Measurements from ENCODE around the gene PNRC2. TPM values are rescaled to one million over a fixed set of nuclear protein-coding genes. Genes with fewer than 3 reads are reported as not detected.

The PNRC2 gene
- polyA plus RNA-seq, 3 donors: 71.7 to 89.7 (median 71.7) TPM

GRCh38 chr1:23927097-23927496 lies 32.5 kb upstream of the PNRC2 start:
- no peak overlapping the region for H3K9ac ChIP-seq (ENCODE audit: insufficient read depth, low read length, poor library complexity, severe bottlenecking)
- H3K4me1 ChIP-seq (ENCODE audit: control insufficient read depth in 1 of 2, insufficient read depth in 2 of 2, low read length in 2 of 2): peaks cover 15 to 16% of the 10 kb centered on the region in 2 donors
- no peak overlapping the region for H3K4me3 ChIP-seq (replicated peaks in 1 of 3; ENCODE audit: low read depth in 2 of 3, low read length in 3 of 3)
- no peak overlapping the region for H3K4me3 Mint-ChIP-seq
- no peak overlapping the region for H3K4me2 ChIP-seq (replicated peaks; ENCODE audit: extremely low read depth, low read length, poor library complexity, severe bottlenecking)
- no peak overlapping the region for H3K27ac Mint-ChIP-seq
- H3K27me3 ChIP-seq (ENCODE audit: control insufficient read depth in 2 of 2, insufficient read depth in 2 of 2, low read length in 2 of 2): no peaks in the 10 kb centered on the region
- intact Hi-C loops (cut with micrococcal nuclease): no loop called here
- H3K9me3 ChIP-seq (replicated peaks in 1 of 2; ENCODE audit: control insufficient read depth in 1 of 2, insufficient read depth in 1 of 2, low read length in 2 of 2): no peaks in the 10 kb centered on the region
- no peaks in the 10 kb centered on the region for H4K20me1 ChIP-seq (ENCODE audit: insufficient read depth, low read length)
- peaks cover 14% of the 10 kb centered on the region for H3K4me1 Mint-ChIP-seq
- H3K79me2 ChIP-seq (ENCODE audit: insufficient read depth, low read length): no peaks in the 10 kb centered on the region
- peaks cover 0 to 1% (median 0%) of the 10 kb centered on the region in 7 donors for H3K9me3 Mint-ChIP-seq
- no peak overlapping the region for H3K27ac ChIP-seq (ENCODE audit: low read depth in 1 of 2, low read length in 2 of 2)
- H3K27me3 Mint-ChIP-seq (ENCODE audit: low read depth in 3 of 3): peaks cover 0 to 2% (median 1%) of the 10 kb centered on the region in 3 donors
- no peak for TF ChIP-seq CTCF (IDR thresholded peaks at IDR 0.05)
- WGBS (ENCODE audit: insufficient coverage): no CpG with 5 or more reads among the region's 1 CpG
- no peak overlapping the region for H2AFZ ChIP-seq (ENCODE audit: insufficient read depth, low read depth, low read length, poor library complexity, severe bottlenecking)
- no peak for DNase-seq
- H3K36me3 Mint-ChIP-seq: no peaks in the 10 kb centered on the region
- H3K36me3 ChIP-seq (replicated peaks in 1 of 2; ENCODE audit: control insufficient read depth in 1 of 2, insufficient read depth in 2 of 2, low read length in 2 of 2): no peaks in the 10 kb centered on the region

DNA sequence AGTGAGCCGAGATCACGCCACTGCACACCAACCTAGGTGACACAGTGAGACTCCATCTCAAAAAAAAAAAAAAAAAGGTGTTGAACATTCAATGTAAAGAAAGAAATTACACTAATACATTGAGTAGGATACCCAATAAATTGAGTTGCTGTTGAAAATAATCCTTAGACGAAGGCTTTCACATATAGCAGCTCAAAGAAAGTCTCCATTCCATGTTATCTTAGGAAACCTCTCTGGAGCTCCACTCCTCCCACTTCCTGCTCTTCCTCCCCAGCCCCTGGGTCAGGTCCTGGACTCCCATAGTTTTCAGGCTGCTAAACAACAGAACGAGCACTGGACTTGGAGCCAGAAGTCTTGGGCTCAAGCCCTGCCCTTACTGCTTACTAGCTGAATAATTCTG lies 30.8 kb upstream of the PNRC2 start:
- H3K27me3 Mint-ChIP-seq (ENCODE audit: low read depth in 3 of 3): peaks cover 0 to 3% (median 2%) of the 10 kb centered on the region in 3 donors
- peaks cover 18% of the 10 kb centered on the region for H3K4me1 Mint-ChIP-seq
- no peaks in the 10 kb centered on the region for H3K27me3 ChIP-seq (ENCODE audit: control insufficient read depth in 2 of 2, insufficient read depth in 2 of 2, low read length in 2 of 2)
- H3K36me3 Mint-ChIP-seq: no peaks in the 10 kb centered on the region
- no peak overlapping the region for H2AFZ ChIP-seq (ENCODE audit: insufficient read depth, low read depth, low read length, poor library complexity, severe bottlenecking)
- intact Hi-C loops (cut with micrococcal nuclease): no loop called here
- peaks cover 0 to 1% (median 0%) of the 10 kb centered on the region in 7 donors for H3K9me3 Mint-ChIP-seq
- no peak overlapping the region for H3K27ac ChIP-seq (ENCODE audit: low read depth in 1 of 2, low read length in 2 of 2)
- H3K9ac ChIP-seq (ENCODE audit: insufficient read depth, low read length, poor library complexity, severe bottlenecking): no peak overlapping the region
- no peaks in the 10 kb centered on the region for H4K20me1 ChIP-seq (ENCODE audit: insufficient read depth, low read length)
- DNase-seq: no peak
- no peak for TF ChIP-seq CTCF (IDR thresholded peaks at IDR 0.05)
- no peaks in the 10 kb centered on the region for H3K79me2 ChIP-seq (ENCODE audit: insufficient read depth, low read length)
- WGBS (ENCODE audit: insufficient coverage): 100% methylated on average over 1 of the region's 4 CpGs
- H3K9me3 ChIP-seq (replicated peaks in 1 of 2; ENCODE audit: control insufficient read depth in 1 of 2, insufficient read depth in 1 of 2, low read length in 2 of 2): no peaks in the 10 kb centered on the region
- H3K4me3 ChIP-seq (replicated peaks in 1 of 3; ENCODE audit: low read depth in 2 of 3, low read length in 3 of 3): no peak overlapping the region
- peaks cover 15 to 16% of the 10 kb centered on the region in 2 donors for H3K4me1 ChIP-seq (ENCODE audit: control insufficient read depth in 1 of 2, insufficient read depth in 2 of 2, low read length in 2 of 2)
- no peak overlapping the region for H3K4me3 Mint-ChIP-seq
- no peaks in the 10 kb centered on the region for H3K36me3 ChIP-seq (replicated peaks in 1 of 2; ENCODE audit: control insufficient read depth in 1 of 2, insufficient read depth in 2 of 2, low read length in 2 of 2)
- no peak overlapping the region for H3K4me2 ChIP-seq (replicated peaks; ENCODE audit: extremely low read depth, low read length, poor library complexity, severe bottlenecking)
- no peak overlapping the region for H3K27ac Mint-ChIP-seq

Measured in CD14-positive monocyte (primary cell).